Inflammatory macrophage treated with lipopolysaccharide for 1 hour (primary cell): ENCODE results near the gene BID.

Source experiments
- DNase-seq, 2 donors: peaks; one replicate each; pipeline ENCODE4 v3.0.0-alpha.2; 2020 to 2022

BID gene

GRCh38 chr22:17802822-17803221, 28.6 kb upstream of the BID start:
- DNase-seq = no peak

- no peak for DNase-seq
Measured at GRCh38 chr22:17802411-17802810, 28.1 kb upstream of the BID start.

- peak; percentile 38 for DNase-seq
Measured at GRCh38 chr22:17797721-17798559, 23.7 kb upstream of the BID start.

- DNase-seq = no peak
Measured at GRCh38 chr22:17796695-17797094, 22.4 kb upstream of the BID start.

- DNase-seq = no peak
Measured at GRCh38 chr22:17795661-17796548, 21.6 kb upstream of the BID start.

- DNase-seq = no peak
Measured at GRCh38 chr22:17794726-17795542, 20.7 kb upstream of the BID start.

- DNase-seq = no peak
Measured at GRCh38 chr22:17792854-17793434, 18.7 kb upstream of the BID start.

- DNase-seq = no peak
Measured at GRCh38 chr22:17792299-17792698, 18.0 kb upstream of the BID start.

GRCh38 chr22:17791196-17791595, 16.9 kb upstream of the BID start:
- DNase-seq = no peak

GRCh38 chr22:17789379-17790200, 15.3 kb upstream of the BID start:
- DNase-seq = no peak

GRCh38 chr22:17788528-17789378, 14.5 kb upstream of the BID start:
- DNase-seq = no peak

GRCh38 chr22:17787716-17788330, 13.6 kb upstream of the BID start:
- DNase-seq = no peak

GRCh38 chr22:17787241-17787640, 13.0 kb upstream of the BID start:
- no peak for DNase-seq

GRCh38 chr22:17786435-17787161, 12.3 kb upstream of the BID start:
- DNase-seq = no peak

GRCh38 chr22:17785185-17786184, 11.2 kb upstream of the BID start:
- peak; percentile 38 to 76 for DNase-seq

GRCh38 chr22:17784776-17785175, 10.5 kb upstream of the BID start:
- DNase-seq = no peak

GRCh38 chr22:17783773-17784480, 9.7 kb upstream of the BID start:
- DNase-seq = no peak

- DNase-seq = no peak
Measured at GRCh38 chr22:17783312-17783711, 9.0 kb upstream of the BID start.
